Peyer's patch (tissue), 4 donors: ENCODE data around the gene MAN2A1. TPM values are rescaled to one million over a fixed set of nuclear protein-coding genes. Genes with fewer than 3 reads are reported as not detected.

Source experiments
- DNase-seq, 3 donors: peaks; one replicate each; pipeline ENCODE4 v3.0.0-alpha.2; 2017 to 2019
- H3K27ac ChIP-seq, 4 donors: fragments of 200-600 bp; sonication (generic); one replicate each; pipeline ENCODE4 v1.5.1; 2016 to 2019
- H3K27me3 ChIP-seq, 2 donors: fragments of 200-600 bp; sonication (generic); one replicate each; pipeline ENCODE4 v1.5.1; 2019
- H3K36me3 ChIP-seq, 3 donors: fragments of 200-600 bp; sonication (generic); one replicate each; pipeline ENCODE4 v1.5.1; 2016 to 2019
- H3K4me1 ChIP-seq, 4 donors: fragments of 200-600 bp; sonication (generic); one replicate each; pipeline ENCODE4 v1.5.1; 2016 to 2019
- H3K4me3 ChIP-seq, 4 donors: fragments of 200-600 bp; sonication (generic); 1 replicate in 3 of 4; 2 replicates in 1 of 4; pipeline ENCODE4 v1.5.1; 2016 to 2019; ENCODE audit warnings: mild to moderate bottlenecking in 1 of 4
- H3K9me3 ChIP-seq, 4 donors: fragments of 200-600 bp; sonication (generic); one replicate each; pipeline ENCODE4 v1.5.1; 2016 to 2019; ENCODE audit warnings: mild to moderate bottlenecking in 1 of 4
- CTCF ChIP-seq, 6 experiments: fragments of 450-650 bp in 4 of 6; fragments of 200-600 bp in 2 of 6; sonication (generic) in 1 of 6; IDR thresholded peaks; one replicate each; pipeline ENCODE4 v1.5.1; 2017 to 2019; ENCODE audit warnings: antibody characterized with exemption in 6 of 6, mild to moderate bottlenecking in 3 of 6, moderate library complexity in 1 of 6
- POLR2A ChIP-seq, 2 donors: fragments of 450-650 bp; IDR thresholded peaks; one replicate each; pipeline ENCODE4 v1.5.1; 2017; ENCODE audit warnings: antibody characterized with exemption in 2 of 2, mild to moderate bottlenecking in 2 of 2, moderate library complexity in 2 of 2
- total RNA-seq, 4 donors: library from RNA; depleted of rRNA; stranded (reverse); fragments of >200 nt; gene quantifications; one replicate each; pipeline ENCODE4 v1.1.0, GENCODE V29; 2016

Gene MAN2A1
- total RNA-seq, 4 donors from 2014 or later = 52.8 to 112 (median 95.3) TPM

- H3K4me3 ChIP-seq = no peak overlapping the region
- H3K4me1 ChIP-seq = peaks cover 0 to 10% (median 0%) of the 10 kb centered on the region in 4 donors
- no peak for TF ChIP-seq POLR2A (IDR thresholded peaks at IDR 0.05)
- TF ChIP-seq CTCF (IDR thresholded peaks at IDR 0.05) = no peak
- H3K27me3 ChIP-seq = no peaks in the 10 kb centered on the region
- H3K9me3 ChIP-seq = no peaks in the 10 kb centered on the region
- peak overlapping the region in 1 of 4 donors; percentile 34 for H3K27ac ChIP-seq
- H3K36me3 ChIP-seq = no peaks in the 10 kb centered on the region
- no peak for DNase-seq
Measured at GRCh38 chr5:109743041-109743531, 53.4 kb downstream of the MAN2A1 start.

- no peaks in the 10 kb centered on the region for H3K9me3 ChIP-seq
- H3K4me3 ChIP-seq = no peak overlapping the region
- peaks cover 0 to 10% (median 0%) of the 10 kb centered on the region in 4 donors for H3K4me1 ChIP-seq
- TF ChIP-seq POLR2A (IDR thresholded peaks at IDR 0.05) (no peak), CTCF (IDR thresholded peaks at IDR 0.05) (no peak)
- H3K27me3 ChIP-seq = no peaks in the 10 kb centered on the region
- no peaks in the 10 kb centered on the region for H3K36me3 ChIP-seq
- DNase-seq = no peak
- peak overlapping the region in 1 of 4 donors; percentile 20 for H3K27ac ChIP-seq
Measured at GRCh38 chr5:109743770-109744212, 54.1 kb downstream of the MAN2A1 start.

DNA sequence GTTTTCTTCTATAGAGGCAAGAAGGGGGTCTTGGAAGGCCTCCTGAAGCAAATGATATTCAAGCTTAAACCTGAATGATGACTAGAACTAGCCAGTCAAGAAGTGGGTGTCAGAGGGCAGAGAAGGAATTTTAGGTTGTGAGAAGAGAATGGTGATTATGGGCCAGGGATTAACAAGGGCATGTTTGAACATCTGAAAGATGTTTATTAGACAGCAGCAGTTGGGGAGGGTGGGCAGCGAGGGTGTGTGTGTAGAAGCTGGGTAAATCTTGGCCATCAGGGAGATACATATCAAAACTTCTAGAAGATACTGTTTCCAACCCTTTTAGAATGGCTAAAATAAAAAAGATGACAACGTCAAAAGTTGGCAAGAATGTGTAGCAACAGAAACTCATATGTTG is 54.5 kb downstream of the MAN2A1 start:
- H3K27ac ChIP-seq = no peak overlapping the region
- no peaks in the 10 kb centered on the region for H3K27me3 ChIP-seq
- no peaks in the 10 kb centered on the region for H3K36me3 ChIP-seq
- no peaks in the 10 kb centered on the region for H3K9me3 ChIP-seq
- TF ChIP-seq CTCF (IDR thresholded peaks at IDR 0.05) (no peak), POLR2A (IDR thresholded peaks at IDR 0.05) (no peak)
- no peak overlapping the region for H3K4me3 ChIP-seq
- no peak for DNase-seq
- H3K4me1 ChIP-seq = peaks cover 0 to 10% (median 0%) of the 10 kb centered on the region in 4 donors

DNA sequence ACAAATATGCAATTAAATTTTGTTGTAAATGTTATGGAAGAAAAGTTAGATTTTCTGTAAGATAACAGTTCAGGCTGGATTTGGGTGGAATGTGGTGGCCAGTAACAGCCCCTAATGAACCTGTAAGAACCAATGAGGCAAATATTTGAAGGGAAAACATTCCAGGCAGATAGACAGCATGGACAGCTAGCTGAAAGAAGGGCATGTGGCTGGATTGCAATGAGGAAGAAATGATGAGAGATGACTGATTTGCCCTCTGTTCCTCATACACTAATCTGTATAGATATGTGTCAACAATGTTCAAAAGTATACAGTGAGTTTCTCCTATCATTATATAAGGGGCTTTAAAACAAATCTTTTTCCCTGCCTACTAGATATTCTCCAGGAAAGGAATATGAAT is 58.8 kb downstream of the MAN2A1 start:
- no peaks in the 10 kb centered on the region for H3K36me3 ChIP-seq
- no peaks in the 10 kb centered on the region for H3K27me3 ChIP-seq
- no peak for DNase-seq
- peaks cover 0 to 3% (median 0%) of the 10 kb centered on the region in 4 donors for H3K4me1 ChIP-seq
- TF ChIP-seq POLR2A (IDR thresholded peaks at IDR 0.05) (no peak), CTCF (IDR thresholded peaks at IDR 0.05) (no peak)
- H3K27ac ChIP-seq = no peak overlapping the region
- H3K4me3 ChIP-seq = no peak overlapping the region
- no peaks in the 10 kb centered on the region for H3K9me3 ChIP-seq

GRCh38 chr5:109750463-109750862 is 60.7 kb downstream of the MAN2A1 start:
- H3K36me3 ChIP-seq = no peaks in the 10 kb centered on the region
- no peaks in the 10 kb centered on the region for H3K27me3 ChIP-seq
- no peak for DNase-seq
- TF ChIP-seq POLR2A (IDR thresholded peaks at IDR 0.05) (no peak), CTCF (IDR thresholded peaks at IDR 0.05) (no peak)
- H3K9me3 ChIP-seq = no peaks in the 10 kb centered on the region
- no peak overlapping the region for H3K27ac ChIP-seq
- H3K4me3 ChIP-seq = no peak overlapping the region
- no peaks in the 10 kb centered on the region for H3K4me1 ChIP-seq

- no peaks in the 10 kb centered on the region for H3K9me3 ChIP-seq
- H3K27ac ChIP-seq = no peak overlapping the region
- H3K4me1 ChIP-seq = no peaks in the 10 kb centered on the region
- no peak overlapping the region for H3K4me3 ChIP-seq
- TF ChIP-seq POLR2A (IDR thresholded peaks at IDR 0.05) (no peak), CTCF (IDR thresholded peaks at IDR 0.05) (no peak)
- DNase-seq = no peak
- H3K27me3 ChIP-seq = no peaks in the 10 kb centered on the region
- H3K36me3 ChIP-seq = peaks cover 0 to 12% (median 0%) of the 10 kb centered on the region in 3 donors
Measured at GRCh38 chr5:109753279-109753678, 63.6 kb downstream of the MAN2A1 start.
